HG02973 (cell line): ENCODE data around the gene NCF2.
A peak's percentile ranks its signal among the peaks of the same experiment; 100 is the strongest.
"Not testable (repeated sequence)": the region's sequence is repeated elsewhere in the genome, so short reads cannot be mapped to it uniquely, and the experiment has no call there.

Experiments
- ATAC-seq: cut with Tn5 transposase; IDR thresholded peaks from one replicate; pipeline ENCODE4 v1.9.1; 2021; ENCODE audit warnings: moderate library complexity; ENCODE audit not compliant: unreplicated experiment

Gene NCF2

GRCh38 chr1:183612975-183613374, 22.7 kb upstream of the NCF2 start:
- not testable (repeated sequence) for ATAC-seq

- ATAC-seq: no peak
Measured at GRCh38 chr1:183612407-183612806, 22.1 kb upstream of the NCF2 start.

GRCh38 chr1:183611021-183611420, 20.8 kb upstream of the NCF2 start:
- no peak for ATAC-seq

- no peak for ATAC-seq
Measured at GRCh38 chr1:183609759-183610452, 19.6 kb upstream of the NCF2 start.

DNA sequence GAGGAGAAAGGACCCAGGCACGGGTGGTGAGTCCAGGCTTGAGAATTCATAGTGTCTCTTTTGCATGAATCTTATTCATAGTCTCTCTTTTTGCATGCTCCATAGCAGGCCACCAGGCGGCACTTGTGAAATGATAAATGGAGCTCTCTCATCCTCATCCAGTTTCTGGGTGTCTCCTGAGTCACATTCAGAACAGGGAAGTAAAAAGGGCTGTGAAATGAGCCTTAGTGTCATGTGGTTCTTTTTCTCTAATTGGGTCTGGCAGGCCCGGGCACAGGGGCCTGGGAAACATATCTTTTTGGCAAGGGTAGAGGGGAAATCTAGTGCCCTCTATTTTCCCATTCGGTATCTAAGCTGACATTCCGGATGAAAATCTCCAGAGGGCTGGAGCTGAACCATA, 19.1 kb upstream of the NCF2 start:
- no peak for ATAC-seq

GRCh38 chr1:183607322-183607980, 17.2 kb upstream of the NCF2 start:
- peak; percentile 47 for ATAC-seq

GRCh38 chr1:183605904-183606303, 15.6 kb upstream of the NCF2 start:
- no peak for ATAC-seq

DNA sequence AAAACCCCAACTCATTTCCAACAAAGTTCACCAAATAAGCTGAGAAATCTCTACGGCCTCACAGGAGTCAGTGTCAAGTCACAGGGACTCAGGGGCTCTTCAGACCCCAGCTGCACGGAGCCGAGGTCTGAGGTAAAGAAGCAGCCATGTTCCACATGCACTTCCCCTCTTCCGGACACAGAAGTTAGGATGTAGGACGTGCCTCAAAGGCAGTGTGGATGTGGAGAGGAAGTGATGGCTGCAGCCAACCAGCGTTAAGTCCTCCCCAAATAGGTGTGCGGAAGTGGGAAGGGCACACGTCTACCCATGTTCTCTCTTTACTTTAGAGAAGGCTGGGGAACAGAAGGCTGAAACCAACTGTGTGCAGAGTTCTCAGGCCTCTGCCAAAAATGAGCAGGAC, 14.6 kb upstream of the NCF2 start:
- no peak for ATAC-seq

DNA sequence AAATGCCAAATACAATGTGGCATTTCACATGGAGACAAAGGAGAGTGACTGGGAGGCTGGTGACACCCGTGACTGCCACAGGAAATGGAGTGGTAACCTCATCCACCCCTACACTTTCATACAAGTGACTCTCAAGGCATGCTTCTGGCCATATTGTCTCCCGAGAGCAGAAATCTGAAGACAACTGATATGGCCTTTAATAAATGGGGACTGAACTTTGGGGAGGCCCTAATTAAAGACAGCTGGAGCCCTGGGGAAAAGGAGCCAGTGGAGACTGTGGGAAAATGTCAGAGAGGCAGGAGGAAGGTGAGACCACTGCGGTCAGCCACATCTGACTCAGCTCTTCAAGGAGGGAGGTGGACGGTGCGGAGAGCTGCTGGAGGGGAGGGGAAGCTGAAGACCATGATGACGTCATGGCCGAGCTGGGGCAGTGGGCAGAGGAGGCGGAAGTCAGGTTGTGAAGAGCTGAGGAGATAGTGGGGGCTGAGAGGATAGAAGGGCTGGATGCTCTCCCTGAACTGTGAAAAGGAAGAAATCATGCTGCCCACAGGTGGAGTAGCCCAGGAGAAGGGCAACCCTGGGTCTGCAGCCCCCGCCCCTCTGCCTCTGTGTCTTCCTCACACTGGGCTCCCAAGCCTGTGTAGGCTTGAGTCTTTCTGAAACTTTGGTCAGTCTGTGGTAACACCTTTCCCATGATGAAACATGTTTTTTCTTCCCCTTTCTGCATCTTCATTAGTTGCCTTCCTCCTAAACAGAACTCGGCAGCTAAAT, 14.0 kb upstream of the NCF2 start:
- ATAC-seq: no peak

DNA sequence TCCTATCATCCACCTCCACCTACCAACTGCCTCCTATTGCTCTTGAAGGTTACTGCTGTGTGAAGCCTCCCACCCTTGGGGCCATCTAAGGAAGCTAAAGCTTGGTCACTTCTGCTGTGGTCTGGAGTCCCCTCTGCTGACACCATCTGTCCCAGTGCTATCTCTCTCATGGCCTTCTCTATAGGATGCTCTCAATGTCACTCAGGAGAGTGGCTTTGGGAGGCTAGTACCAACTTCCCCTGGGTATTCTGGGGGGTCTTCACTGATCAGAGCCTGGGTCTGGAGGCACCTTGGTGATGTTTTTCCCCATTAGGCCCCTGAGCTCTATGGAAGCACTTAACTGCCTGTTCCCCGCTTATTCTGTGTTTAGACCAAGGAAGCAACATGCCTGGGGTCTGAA, 12.3 kb upstream of the NCF2 start:
- no peak for ATAC-seq

- ATAC-seq: no peak
Measured at GRCh38 chr1:183600634-183601033, 10.4 kb upstream of the NCF2 start.

GRCh38 chr1:183600136-183600535, 9.9 kb upstream of the NCF2 start:
- no peak for ATAC-seq

- peak; percentile 78 for ATAC-seq
Measured at GRCh38 chr1:183598386-183598785, 8.1 kb upstream of the NCF2 start.

- ATAC-seq: no peak
Measured at GRCh38 chr1:183597656-183598347, 7.5 kb upstream of the NCF2 start.

DNA sequence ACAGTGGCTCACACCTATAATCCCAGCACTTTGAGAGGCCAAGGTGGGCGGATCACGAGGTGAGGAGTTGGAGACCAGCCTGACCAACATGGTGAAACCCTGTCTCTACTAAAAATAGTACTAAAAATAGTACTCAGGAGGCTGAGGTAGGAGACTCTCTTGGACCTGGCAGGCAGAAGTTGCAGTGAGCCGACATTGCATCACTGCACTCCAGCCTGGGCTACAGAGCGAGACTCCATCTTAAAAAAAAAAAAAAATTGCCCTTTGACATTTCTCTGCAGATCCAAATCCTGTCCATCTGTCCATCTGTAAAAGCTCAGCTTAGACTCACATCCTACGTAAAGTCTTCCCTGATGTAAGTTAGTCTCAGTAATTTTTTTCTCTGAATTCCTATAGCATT, 6.2 kb upstream of the NCF2 start:
- ATAC-seq: no peak

GRCh38 chr1:183595537-183595936, 5.3 kb upstream of the NCF2 start:
- no peak for ATAC-seq

DNA sequence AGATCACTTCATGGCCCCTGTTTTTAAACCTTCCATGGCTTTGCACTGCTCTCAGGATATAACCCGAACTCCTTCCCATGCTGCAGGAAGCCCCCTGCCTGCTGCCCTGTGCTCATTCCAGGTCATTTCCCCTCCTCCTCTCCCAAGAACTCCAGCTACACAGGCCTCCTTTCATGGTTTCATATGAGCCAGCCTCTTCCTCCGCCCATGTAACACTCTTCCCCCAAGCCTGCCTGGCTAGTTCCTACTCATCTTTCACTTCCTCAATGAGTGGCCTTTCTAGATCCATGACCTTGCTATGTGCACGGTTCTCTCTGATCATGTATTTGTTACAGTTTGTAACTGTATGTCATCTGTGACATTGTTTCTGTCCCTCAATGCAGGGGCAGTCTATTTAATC, 3.1 kb upstream of the NCF2 start:
- ATAC-seq: peak; percentile 51

GRCh38 chr1:183592733-183593132, 2.5 kb upstream of the NCF2 start:
- no peak for ATAC-seq

DNA sequence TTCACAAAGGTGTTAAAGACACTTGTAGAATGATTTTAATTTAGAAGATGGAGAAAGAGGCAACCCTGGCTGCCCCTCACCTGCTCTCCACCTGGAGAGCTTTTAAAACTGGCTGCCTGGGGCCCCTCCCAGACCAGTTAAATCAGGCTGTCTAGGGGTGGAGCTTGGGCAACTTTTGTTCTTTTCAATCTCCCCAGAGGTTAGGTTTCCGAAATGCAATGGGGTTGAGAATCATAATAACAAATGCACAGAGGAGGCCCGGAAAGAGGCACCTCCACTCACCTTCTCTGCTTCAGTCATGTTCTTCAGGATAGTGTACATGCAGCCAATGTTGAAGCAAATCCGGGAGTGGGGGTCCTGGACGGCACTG, 400 bp downstream of the NCF2 start:
- ATAC-seq: no peak

DNA sequence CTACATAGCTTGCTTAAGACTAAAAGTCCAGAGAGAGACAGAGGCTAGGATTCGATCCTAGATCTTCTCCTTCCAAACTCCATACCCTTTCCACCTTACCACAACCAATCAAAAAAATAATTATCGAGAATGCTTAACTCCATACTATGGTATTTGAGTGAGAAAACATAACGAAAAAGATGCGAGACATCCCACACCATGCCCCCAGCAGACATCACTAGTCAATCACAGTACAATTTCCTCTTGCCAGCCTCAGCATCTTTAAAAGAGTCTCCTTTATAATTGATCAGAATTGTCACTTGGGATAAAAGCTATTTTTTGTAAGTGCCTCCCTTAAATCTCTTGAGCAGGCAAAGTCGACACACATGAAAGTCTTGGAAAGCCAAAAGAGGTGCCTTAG, 875 bp downstream of the NCF2 start:
- ATAC-seq: no peak

DNA sequence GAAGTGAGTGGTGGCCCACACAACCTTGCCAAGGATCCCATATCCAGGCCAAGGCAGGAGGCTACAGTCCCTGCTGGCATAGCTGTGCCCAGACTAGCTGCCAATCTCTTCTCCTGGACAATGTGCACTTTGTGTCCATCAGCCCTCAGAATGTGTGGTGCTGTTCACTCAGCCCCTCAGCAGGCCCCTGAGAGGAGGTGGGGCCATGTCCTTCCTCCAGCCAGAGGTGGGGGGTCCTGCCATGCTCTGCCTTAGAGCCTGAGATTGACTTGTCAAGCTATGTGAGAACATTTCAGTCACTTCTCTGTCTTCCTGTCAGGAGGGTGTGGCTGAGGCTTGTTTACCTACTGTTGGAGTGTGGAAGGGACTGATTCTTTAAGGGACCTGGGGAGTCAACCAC, 1.4 kb downstream of the NCF2 start:
- no peak for ATAC-seq

GRCh38 chr1:183586926-183587325, 3.3 kb downstream of the NCF2 start:
- ATAC-seq: no peak
